Effector memory CD4-positive, alpha-beta T cell (primary cell): ENCODE results near the gene ATP6V0D1.
A peak's percentile ranks its signal among the peaks of the same experiment; 100 is the strongest.

Experiments used
- DNase-seq, 3 donors: peaks; one replicate each; pipeline ENCODE4 v3.0.0-alpha.2; 2020
- H3K27ac ChIP-seq: 2 replicates; pipeline ENCODE4 v1.7.0; 2013; ENCODE audit warnings: mild to moderate bottlenecking, low read length, moderate library complexity; ENCODE audit not compliant: insufficient read depth, poor library complexity, severe bottlenecking
- H3K27me3 ChIP-seq: replicated peaks from 2 replicates; pipeline ENCODE4 v1.7.0; 2013; ENCODE audit warnings: mild to moderate bottlenecking, low read length; ENCODE audit not compliant: insufficient read depth, control insufficient read depth, poor library complexity, severe bottlenecking
- H3K36me3 ChIP-seq: 2 replicates; pipeline ENCODE4 v1.7.0; 2013; ENCODE audit warnings: mild to moderate bottlenecking, low read length, moderate library complexity; ENCODE audit not compliant: control insufficient read depth, insufficient read depth
- H3K4me1 ChIP-seq: 2 replicates; pipeline ENCODE4 v1.7.0; 2013; ENCODE audit warnings: low read length, mild to moderate bottlenecking; ENCODE audit not compliant: control insufficient read depth, insufficient read depth, poor library complexity, severe bottlenecking
- H3K4me3 ChIP-seq: 2 replicates; pipeline ENCODE4 v1.7.0; 2013; ENCODE audit warnings: low read length, low read depth, mild to moderate bottlenecking; ENCODE audit not compliant: insufficient read depth, poor library complexity, severe bottlenecking
- H3K9me3 ChIP-seq: 2 replicates; pipeline ENCODE4 v1.7.0; 2013; ENCODE audit warnings: mild to moderate bottlenecking, low read length, moderate library complexity; ENCODE audit not compliant: control insufficient read depth

The ATP6V0D1 gene

DNA sequence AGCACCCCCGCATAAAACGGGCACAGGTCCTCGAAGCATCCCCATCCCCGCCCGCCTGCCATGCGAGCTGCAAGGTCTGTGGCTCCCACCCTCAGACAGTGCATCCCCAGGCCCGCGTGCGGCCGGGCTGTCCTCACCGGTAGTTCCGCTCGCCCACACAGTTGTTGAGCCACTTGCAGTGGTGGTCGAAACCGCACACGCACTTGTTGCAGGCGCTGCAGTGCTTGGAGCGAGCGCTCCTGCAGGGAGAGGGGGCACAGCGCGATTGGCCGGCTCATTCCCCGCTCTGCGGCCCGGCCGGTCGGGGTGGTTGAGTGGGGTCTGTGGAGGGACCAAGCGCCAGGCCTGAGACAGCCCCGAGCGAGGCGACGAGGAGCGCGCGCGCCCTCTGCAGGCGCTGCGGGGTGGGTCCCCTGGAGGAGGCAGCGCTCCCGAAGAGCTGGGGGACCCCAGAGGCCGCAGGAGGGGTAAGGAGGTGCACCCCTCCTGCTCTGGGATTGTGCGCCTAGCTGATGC lies 81.7 kb downstream of the ATP6V0D1 start:
- Histone ChIP-seq H3K9me3 (no peaks in the 10 kb centered on the region), H3K4me3 (no peak overlapping the region), H3K27me3 (peaks cover 17% of the 10 kb centered on the region), H3K27ac (no peak overlapping the region), H3K36me3 (no peaks in the 10 kb centered on the region), H3K4me1 (peaks cover 3% of the 10 kb centered on the region)
- DNase-seq = no peak

- Histone ChIP-seq H3K9me3 (no peaks in the 10 kb centered on the region), H3K27ac (no peak overlapping the region), H3K36me3 (no peaks in the 10 kb centered on the region), H3K4me3 (no peak overlapping the region), H3K4me1 (peaks cover 9% of the 10 kb centered on the region), H3K27me3 (peaks cover 22% of the 10 kb centered on the region)
- no peak for DNase-seq
These were observed 82.3 kb downstream of the ATP6V0D1 start for GRCh38 chr16:67398546-67399217.

DNA sequence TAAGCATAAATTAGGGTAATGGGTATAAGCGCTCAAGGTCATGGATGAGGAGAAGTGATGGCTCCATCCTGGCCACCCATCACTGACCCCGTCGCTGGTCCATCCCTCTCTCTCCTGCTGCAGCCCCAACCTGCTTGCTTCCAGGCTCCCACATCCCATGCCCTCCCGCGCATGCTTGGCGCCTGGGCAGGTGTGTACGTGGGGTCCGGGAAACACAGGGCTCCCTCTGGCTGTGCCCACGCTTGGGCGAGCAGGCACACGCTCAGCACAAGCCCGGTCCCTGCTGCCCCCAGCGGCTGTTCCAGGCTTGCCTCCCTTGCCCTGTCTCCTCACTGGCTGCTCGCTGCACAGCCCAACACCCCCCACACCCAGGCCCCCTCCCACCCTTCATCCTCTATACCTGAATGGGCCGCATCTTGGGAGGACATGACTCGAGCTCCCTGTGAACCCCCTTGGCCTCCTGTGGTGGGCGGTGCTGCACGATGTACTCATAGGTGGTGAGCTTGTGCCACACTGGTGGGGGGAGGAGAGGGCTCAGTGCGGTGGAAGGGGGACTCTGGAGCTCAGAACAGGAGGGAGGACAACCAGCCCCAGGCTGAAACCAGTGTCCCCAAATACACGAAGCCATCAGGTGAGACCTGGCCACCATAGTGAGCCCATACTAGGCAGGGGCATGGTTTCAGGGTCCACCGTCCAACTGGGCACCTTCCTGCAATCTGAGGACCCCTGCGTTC lies 83.0 kb downstream of the ATP6V0D1 start:
- Histone ChIP-seq H3K4me3 (no peak overlapping the region), H3K27me3 (peaks cover 30% of the 10 kb centered on the region), H3K36me3 (no peaks in the 10 kb centered on the region), H3K27ac (no peak overlapping the region), H3K9me3 (no peaks in the 10 kb centered on the region), H3K4me1 (peaks cover 15% of the 10 kb centered on the region)
- DNase-seq = no peak

- Histone ChIP-seq H3K27me3 (peaks cover 31% of the 10 kb centered on the region), H3K4me3 (no peak overlapping the region), H3K9me3 (no peaks in the 10 kb centered on the region), H3K36me3 (no peaks in the 10 kb centered on the region), H3K4me1 (peaks cover 15% of the 10 kb centered on the region), H3K27ac (no peak overlapping the region)
- DNase-seq = no peak
These were observed 83.7 kb downstream of the ATP6V0D1 start for GRCh38 chr16:67397036-67397801.

- H3K9me3 ChIP-seq = no peaks in the 10 kb centered on the region
- H3K27ac ChIP-seq = no peak overlapping the region
- H3K36me3 ChIP-seq = no peaks in the 10 kb centered on the region
- DNase-seq = no peak
- H3K27me3 ChIP-seq = peaks cover 31% of the 10 kb centered on the region
- no peak overlapping the region for H3K4me3 ChIP-seq
- peaks cover 15% of the 10 kb centered on the region for H3K4me1 ChIP-seq
These were observed 84.6 kb downstream of the ATP6V0D1 start for GRCh38 chr16:67396159-67397035.

DNA sequence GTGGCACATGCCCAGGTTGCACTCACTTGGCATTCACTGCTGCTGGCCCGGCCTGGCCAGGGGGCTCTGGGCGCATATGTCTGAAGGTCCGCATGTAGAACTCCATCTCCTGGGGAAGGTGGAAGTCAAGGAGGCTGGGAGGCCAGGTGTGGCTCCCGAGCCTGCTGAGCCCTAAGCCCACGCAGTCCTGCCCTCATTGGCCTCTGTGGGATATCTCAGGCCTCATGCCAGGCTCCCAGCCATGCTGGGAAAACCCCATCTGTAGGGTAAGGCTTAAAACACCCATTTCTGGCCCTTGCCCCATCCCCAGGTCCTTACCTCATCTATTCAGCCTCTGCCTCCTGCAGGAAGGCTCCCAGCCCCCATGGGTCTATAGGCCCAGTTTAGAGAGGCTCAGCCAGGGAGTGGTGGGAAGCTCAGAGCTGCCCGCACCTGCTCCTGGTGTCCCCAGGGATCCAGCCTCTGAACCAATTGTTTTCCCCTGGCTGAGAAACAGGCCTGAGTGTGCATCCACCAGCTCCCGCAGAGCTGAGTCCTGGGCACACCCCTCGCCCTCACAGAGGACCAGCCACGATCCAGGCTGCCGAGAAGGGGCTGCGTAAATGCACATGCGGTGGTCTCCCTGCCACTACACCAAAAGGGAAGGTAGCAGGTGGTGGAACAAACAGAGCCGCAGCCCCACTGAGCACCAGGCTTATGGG lies 85.3 kb downstream of the ATP6V0D1 start:
- DNase-seq = no peak
- Histone ChIP-seq H3K27me3 (peaks cover 31% of the 10 kb centered on the region), H3K27ac (no peak overlapping the region), H3K4me3 (no peak overlapping the region), H3K4me1 (peaks cover 15% of the 10 kb centered on the region), H3K36me3 (no peaks in the 10 kb centered on the region), H3K9me3 (no peaks in the 10 kb centered on the region)

DNA sequence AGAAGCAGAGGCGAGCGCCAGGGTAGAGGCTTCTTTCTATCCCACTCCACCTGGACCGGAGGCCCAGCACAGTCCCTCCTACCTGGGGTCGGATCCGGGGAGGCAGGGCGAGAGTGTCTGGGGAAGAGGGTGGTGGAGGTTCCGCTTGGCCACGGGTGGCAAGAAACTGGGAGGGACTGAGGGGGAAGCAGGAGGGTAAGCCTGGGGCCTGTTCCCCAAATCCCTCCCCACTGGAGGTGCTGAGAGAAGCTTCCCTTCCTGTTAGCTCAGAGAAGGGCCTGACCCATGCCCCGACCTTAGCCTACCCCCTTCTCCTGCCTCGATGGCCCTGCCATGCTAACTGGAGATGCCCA lies 85.9 kb downstream of the ATP6V0D1 start:
- H3K9me3 ChIP-seq = no peaks in the 10 kb centered on the region
- peaks cover 15% of the 10 kb centered on the region for H3K4me1 ChIP-seq
- no peak for DNase-seq
- H3K27me3 ChIP-seq = peaks cover 31% of the 10 kb centered on the region
- H3K36me3 ChIP-seq = no peaks in the 10 kb centered on the region
- no peak overlapping the region for H3K4me3 ChIP-seq
- H3K27ac ChIP-seq = no peak overlapping the region

DNA sequence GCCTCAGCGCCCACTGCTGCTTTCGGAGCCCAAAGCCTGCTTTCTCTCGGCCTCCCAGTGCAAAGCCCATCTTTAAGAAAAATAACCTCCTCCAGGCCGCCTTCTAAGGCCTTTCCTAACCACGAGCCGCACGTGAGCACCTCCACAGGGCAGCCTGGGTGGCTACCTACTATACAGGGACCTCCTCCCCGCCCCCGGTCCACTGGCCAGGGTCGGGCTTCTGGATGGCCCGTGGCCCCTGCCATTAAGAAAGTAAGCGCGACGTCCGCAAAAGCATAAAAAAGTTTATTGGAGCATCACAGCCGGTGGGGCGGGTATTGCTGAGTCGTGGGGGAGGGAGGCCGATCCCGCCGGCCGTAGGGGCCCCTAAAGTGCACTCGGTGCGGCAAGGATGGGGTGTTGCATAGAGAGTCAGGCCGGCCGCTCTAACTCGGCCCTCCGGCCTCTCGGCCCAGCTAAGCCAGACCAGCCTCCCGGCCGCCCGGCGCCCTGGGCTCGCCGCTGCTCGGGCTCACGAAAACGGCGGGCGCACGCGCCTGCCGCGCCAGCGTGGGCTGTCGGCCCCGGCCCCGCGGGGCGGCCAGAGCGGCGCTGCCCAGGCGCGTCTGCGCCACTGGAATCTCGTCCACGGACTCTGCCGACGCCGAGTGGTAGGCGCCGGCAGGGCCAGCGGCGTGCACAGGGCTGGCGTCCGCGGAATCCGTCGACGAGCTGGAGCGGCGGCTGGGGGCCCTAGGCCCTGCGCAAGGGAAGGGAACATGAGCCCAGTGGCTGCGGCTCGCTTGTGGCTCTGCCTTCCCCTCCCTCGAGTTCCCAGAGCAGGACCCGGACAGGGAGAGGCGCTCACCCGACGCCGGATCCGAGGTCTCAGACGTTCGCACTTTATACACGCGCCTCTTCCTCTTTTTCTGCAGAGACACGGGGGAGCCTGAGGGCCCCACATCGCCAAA lies 86.5 kb downstream of the ATP6V0D1 start:
- no peak for DNase-seq
- no peaks in the 10 kb centered on the region for H3K9me3 ChIP-seq
- H3K27ac ChIP-seq = no peak overlapping the region
- no peaks in the 10 kb centered on the region for H3K36me3 ChIP-seq
- H3K4me3 ChIP-seq = peak overlapping the region; percentile 40
- peaks cover 31% of the 10 kb centered on the region for H3K27me3 ChIP-seq
- H3K4me1 ChIP-seq = peaks cover 15% of the 10 kb centered on the region
